HUDEP-2 (cell line): ENCODE measurements around the gene SMCO1.
"Not testable (repeated sequence)": the region's sequence is repeated elsewhere in the genome, so short reads cannot be mapped to it uniquely, and the experiment has no call there.

Experiments used
- DNase-seq, 76 experiments: peaks; one replicate each; lab custom pipeline; 2025; ENCODE audit not compliant: unreplicated experiment in 76 of 76; lab: John Stamatoyannopoulos, UW

The SMCO1 gene

GRCh38 chr3:196524527-196524926, 9.4 kb upstream of the SMCO1 start:
- DNase-seq = peak in 19 of 76 experiments; percentile 4 to 45 (median 22)

GRCh38 chr3:196523841-196524240, 8.7 kb upstream of the SMCO1 start:
- DNase-seq = no peak

GRCh38 chr3:196521291-196521690, 6.1 kb upstream of the SMCO1 start:
- DNase-seq = peak in 6 of 76 experiments; percentile 14 to 38 (median 24)

- no peak for DNase-seq
Observed at GRCh38 chr3:196519718-196520082, 4.6 kb upstream of the SMCO1 start.

- peak in 72 of 76 experiments; percentile 14 to 86 (median 68) for DNase-seq
Observed at GRCh38 chr3:196518966-196519717, 4.0 kb upstream of the SMCO1 start.

GRCh38 chr3:196517919-196518318, 2.8 kb upstream of the SMCO1 start:
- DNase-seq = peak in 73 of 76 experiments; percentile 20 to 91 (median 75)

- DNase-seq = peak in 3 of 76 experiments; percentile 15 to 30 (median 20)
Observed at GRCh38 chr3:196517162-196517800, 2.1 kb upstream of the SMCO1 start.

- DNase-seq = no peak
Observed at GRCh38 chr3:196514350-196514716, 813 bp downstream of the SMCO1 start.

GRCh38 chr3:196513697-196514349, 1.3 kb downstream of the SMCO1 start:
- DNase-seq = no peak

- DNase-seq = peak in 74 of 76 experiments; percentile 22 to 96 (median 83)
Observed at GRCh38 chr3:196511646-196512425, 3.3 kb downstream of the SMCO1 start.

- not testable (repeated sequence) for DNase-seq
Observed at GRCh38 chr3:196511108-196511507, 4.0 kb downstream of the SMCO1 start.

GRCh38 chr3:196506687-196507086, 8.5 kb downstream of the SMCO1 start:
- DNase-seq = no peak

GRCh38 chr3:196504556-196504955, 10.6 kb downstream of the SMCO1 start:
- DNase-seq = no peak

GRCh38 chr3:196504077-196504398, 11.1 kb downstream of the SMCO1 start:
- not testable (repeated sequence) for DNase-seq

GRCh38 chr3:196503196-196504076, 11.7 kb downstream of the SMCO1 start, which contains the start of gene RNF168:
RNF168 (minus strand) TSS chr3:196503768; CDS start chr3:196503173, 595 bp downstream.
- DNase-seq = peak in 74 of 76 experiments; percentile 38 to 95 (median 87)

- DNase-seq = peak in 13 of 76 experiments; percentile 3 to 43 (median 13)
Observed at GRCh38 chr3:196502775-196503195, 12.4 kb downstream of the SMCO1 start.

- DNase-seq = no peak
Observed at GRCh38 chr3:196501316-196502044, 13.7 kb downstream of the SMCO1 start.

GRCh38 chr3:196499807-196500524, 15.2 kb downstream of the SMCO1 start:
- no peak for DNase-seq
